Thyroid gland (tissue), 4 donors: Measurements from ENCODE around the gene UPK3A. TPM values are rescaled to one million over a fixed set of nuclear protein-coding genes. Genes with fewer than 3 reads are reported as not detected.
"Not testable (repeated sequence)": the region's sequence is repeated elsewhere in the genome, so short reads cannot be mapped to it uniquely, and the experiment has no call there.

Experiments used
- DNase-seq, 2 donors: peaks; one replicate each; pipeline ENCODE4 v3.0.0-alpha.2; 2019
- H3K27ac ChIP-seq, 3 donors: fragments of 200-600 bp; sonication (generic); 1 replicate in 2 of 3; 2 replicates in 1 of 3; pipeline ENCODE4 v1.5.1; 2016 to 2019; ENCODE audit warnings: mild to moderate bottlenecking in 1 of 3, moderate library complexity in 1 of 3
- H3K27me3 ChIP-seq: fragments of 200-600 bp; sonication (generic); one replicate; pipeline ENCODE4 v1.5.1; 2019
- H3K36me3 ChIP-seq, 2 donors: fragments of 200-600 bp; sonication (generic); one replicate each; pipeline ENCODE4 v1.5.1; 2016 to 2019
- H3K4me1 ChIP-seq, 2 donors: fragments of 200-600 bp; sonication (generic); one replicate each; pipeline ENCODE4 v1.5.1; 2017 to 2019
- H3K4me3 ChIP-seq, 3 donors: fragments of 200-600 bp; sonication (generic); replicated peaks in 1 of 3; 1 replicate in 2 of 3; 2 replicates in 1 of 3; pipeline ENCODE4 v1.5.1; 2016; ENCODE audit warnings: mild to moderate bottlenecking in 1 of 3
- H3K9me3 ChIP-seq: fragments of 200-600 bp; sonication (generic); one replicate; pipeline ENCODE4 v1.5.1; 2017
- CTCF ChIP-seq, 6 experiments: fragments of 200-600 bp in 3 of 6; fragments of 450-650 bp in 3 of 6; sonication (generic) in 3 of 6; IDR thresholded peaks; one replicate each; pipeline ENCODE4 v1.5.1; 2016 to 2019; ENCODE audit warnings: antibody characterized with exemption in 6 of 6, mild to moderate bottlenecking in 2 of 6, inconsistent platforms in 1 of 6, moderate library complexity in 1 of 6
- POLR2A ChIP-seq, 2 donors: fragments of 450-650 bp; IDR thresholded peaks; one replicate each; pipeline ENCODE4 v1.6.1; 2017; ENCODE audit warnings: antibody characterized with exemption in 2 of 2, mild to moderate bottlenecking in 2 of 2, moderate library complexity in 1 of 2
- WGBS, 2 donors: methylation state at CpG; one replicate each; pipeline ENCODE4 v1.1.5; 2017; 5-methylcytosine and 5-hydroxymethylcytosine counted together
- intact Hi-C: fragments of 100-400 bp; cut with DNase I; formaldehyde crosslinking; loops from one replicate; pipeline ENCODE4 v1.15.1; 2023
- total RNA-seq, 4 donors: library from RNA; depleted of rRNA; stranded (reverse); fragments of >200 nt; gene quantifications; one replicate each; pipeline ENCODE4 v1.2.3, GENCODE V29; 2016

The UPK3A gene
- total RNA-seq, 4 donors from 2014 or later, result 2.1 to 3.9 (median 2.6) TPM; not detected in 1

DNA sequence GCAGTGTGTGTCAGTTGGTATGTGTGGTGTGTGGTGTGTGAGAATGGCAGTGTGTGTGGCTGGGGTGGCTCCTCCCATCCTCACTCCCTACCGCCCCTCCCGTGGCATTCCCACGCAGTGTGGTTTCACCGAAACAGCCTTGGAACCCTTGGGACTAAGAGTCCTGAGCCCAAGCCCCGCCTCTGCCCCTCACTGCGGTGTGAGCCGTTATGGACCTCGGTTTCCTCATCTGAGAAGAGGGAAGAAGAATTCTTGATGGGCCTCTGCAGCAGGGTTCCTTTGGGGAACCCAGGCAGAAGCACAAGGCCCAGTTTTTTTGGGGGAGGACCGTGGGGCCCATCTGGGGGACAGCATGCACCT lies 7.2 kb downstream of the UPK3A start:
- Histone ChIP-seq H3K36me3 (no peaks in the 10 kb centered on the region), H3K4me1 (peaks cover 0 to 5% of the 10 kb centered on the region in 2 donors), H3K27me3 (no peaks in the 10 kb centered on the region), H3K27ac (no peak overlapping the region), H3K4me3 (no peak overlapping the region), H3K9me3 (no peaks in the 10 kb centered on the region)
- no peak for TF ChIP-seq POLR2A (IDR thresholded peaks at IDR 0.05)
- no peak for TF ChIP-seq CTCF (IDR thresholded peaks at IDR 0.05)
- DNase-seq, result no peak
- intact Hi-C loops, result no loop called here
- 79 to 82% methylated on average over 8 to 9 of the region's 9 CpGs for WGBS, 2 donors

DNA sequence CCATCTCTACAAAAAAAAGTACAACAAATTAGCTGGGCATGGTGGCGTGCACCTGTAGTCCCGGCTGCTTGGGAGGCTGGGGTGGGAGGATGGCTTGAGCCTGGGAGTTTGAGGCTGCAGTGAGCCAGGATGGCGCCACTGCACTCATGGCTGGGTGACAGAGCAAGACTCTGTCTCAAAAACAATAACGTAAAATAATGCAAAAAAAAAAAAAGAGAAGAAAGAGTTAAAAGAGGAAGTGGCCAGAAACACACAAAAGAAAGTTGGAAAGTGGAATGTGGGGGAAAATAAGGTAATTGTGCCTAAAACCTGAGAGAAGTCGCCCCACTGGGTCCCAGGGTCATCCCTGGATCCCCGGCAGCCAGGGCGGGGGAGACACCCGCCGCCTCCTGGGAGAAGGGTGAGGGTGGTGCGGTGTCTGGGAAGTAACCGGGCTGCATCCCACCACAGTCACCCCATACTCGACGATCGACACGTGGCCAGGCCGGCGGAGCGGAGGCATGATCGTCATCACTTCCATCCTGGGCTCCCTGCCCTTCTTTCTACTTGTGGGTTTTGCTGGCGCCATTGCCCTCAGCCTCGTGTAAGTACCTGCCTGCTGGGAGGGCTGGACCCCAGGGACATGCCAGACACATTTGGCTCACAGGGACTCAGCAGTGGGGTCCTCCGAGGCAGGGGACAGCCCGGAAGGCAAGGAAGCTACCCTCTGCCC lies 8.1 kb downstream of the UPK3A start:
- Histone ChIP-seq H3K4me3 (no peak overlapping the region), H3K27me3 (no peaks in the 10 kb centered on the region), H3K4me1 (peaks cover 0 to 5% of the 10 kb centered on the region in 2 donors), H3K9me3 (no peaks in the 10 kb centered on the region), H3K36me3 (no peaks in the 10 kb centered on the region), H3K27ac (no peak overlapping the region)
- TF ChIP-seq CTCF (IDR thresholded peaks at IDR 0.05), result no peak
- no peak for TF ChIP-seq POLR2A (IDR thresholded peaks at IDR 0.05)
- intact Hi-C loops, result no loop called here
- WGBS, 2 donors, result 57 to 66% methylated on average over 21 to 23 of the region's 23 CpGs
- DNase-seq, result no peak

GRCh38 chr22:45294030-45294429 lies 9.3 kb downstream of the UPK3A start:
- H3K36me3 ChIP-seq, result no peaks in the 10 kb centered on the region
- H3K9me3 ChIP-seq, result no peaks in the 10 kb centered on the region
- intact Hi-C loops, result no loop called here
- peaks cover 0 to 5% of the 10 kb centered on the region in 2 donors for H3K4me1 ChIP-seq
- TF ChIP-seq CTCF (IDR thresholded peaks at IDR 0.05) (no peak), POLR2A (IDR thresholded peaks at IDR 0.05) (no peak)
- DNase-seq, result no peak
- no peaks in the 10 kb centered on the region for H3K27me3 ChIP-seq
- WGBS, 2 donors, result 60 to 64% methylated on average over 4 to 6 of the region's 6 CpGs
- no peak overlapping the region for H3K4me3 ChIP-seq
- no peak overlapping the region for H3K27ac ChIP-seq

- intact Hi-C loops, DNase-seq, H3K9me3 ChIP-seq, H3K27me3 ChIP-seq, H3K36me3 ChIP-seq, H3K4me1 ChIP-seq, H3K4me3 ChIP-seq, H3K27ac ChIP-seq: not testable (repeated sequence)
- WGBS, 2 donors, result 92% methylated on average over 6 of the region's 6 CpGs
These were observed 10.3 kb downstream of the UPK3A start for GRCh38 chr22:45295004-45295403.

GRCh38 chr22:45295492-45295891 lies 10.7 kb downstream of the UPK3A start:
- Histone ChIP-seq H3K4me3 (no peak overlapping the region), H3K36me3 (no peaks in the 10 kb centered on the region), H3K4me1 (peaks cover 0 to 1% of the 10 kb centered on the region in 2 donors), H3K9me3 (no peaks in the 10 kb centered on the region), H3K27ac (no peak overlapping the region), H3K27me3 (no peaks in the 10 kb centered on the region)
- WGBS, 2 donors, result 86 to 89% methylated on average over 9 of the region's 9 CpGs
- no peak for DNase-seq
- intact Hi-C loops, result no loop called here
- TF ChIP-seq POLR2A (IDR thresholded peaks at IDR 0.05) (no peak), CTCF (IDR thresholded peaks at IDR 0.05) (no peak)
